Measurements from ENCODE around the gene ECEL1.

DNA sequence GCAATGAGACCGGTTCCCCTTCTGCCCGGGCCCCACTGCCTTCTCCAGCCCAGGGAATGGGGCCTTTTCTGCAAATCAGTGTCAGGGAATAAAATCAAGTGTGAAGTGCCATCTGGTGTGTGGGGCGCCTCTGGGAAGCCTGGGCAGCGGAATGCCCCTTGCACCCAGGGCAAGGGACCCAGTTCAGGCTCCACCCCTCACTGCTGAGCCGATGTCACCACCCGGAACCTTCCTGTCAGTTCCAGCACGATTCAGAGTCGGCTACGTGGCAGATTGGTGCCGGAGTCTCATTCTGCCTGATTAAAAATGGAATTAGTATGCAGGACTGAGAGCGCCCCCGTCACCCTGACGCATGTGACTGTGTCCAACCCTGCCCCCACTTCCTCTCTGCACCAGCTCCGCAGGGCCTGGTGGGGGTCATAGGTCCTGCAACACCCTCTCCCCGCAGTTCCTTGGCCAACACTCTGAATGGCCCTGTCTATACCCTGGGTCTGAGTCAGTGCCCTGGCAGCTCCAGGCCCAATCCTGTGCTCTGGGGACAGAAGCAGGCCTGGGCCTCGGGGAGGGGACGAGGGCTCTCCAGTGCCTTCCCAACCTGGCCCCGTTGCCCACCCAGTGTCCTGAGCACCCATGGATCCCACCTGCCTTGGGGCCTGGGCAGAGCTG, 39.9 kb downstream of the ECEL1 start:
- TF ChIP-seq, protein P1, sequence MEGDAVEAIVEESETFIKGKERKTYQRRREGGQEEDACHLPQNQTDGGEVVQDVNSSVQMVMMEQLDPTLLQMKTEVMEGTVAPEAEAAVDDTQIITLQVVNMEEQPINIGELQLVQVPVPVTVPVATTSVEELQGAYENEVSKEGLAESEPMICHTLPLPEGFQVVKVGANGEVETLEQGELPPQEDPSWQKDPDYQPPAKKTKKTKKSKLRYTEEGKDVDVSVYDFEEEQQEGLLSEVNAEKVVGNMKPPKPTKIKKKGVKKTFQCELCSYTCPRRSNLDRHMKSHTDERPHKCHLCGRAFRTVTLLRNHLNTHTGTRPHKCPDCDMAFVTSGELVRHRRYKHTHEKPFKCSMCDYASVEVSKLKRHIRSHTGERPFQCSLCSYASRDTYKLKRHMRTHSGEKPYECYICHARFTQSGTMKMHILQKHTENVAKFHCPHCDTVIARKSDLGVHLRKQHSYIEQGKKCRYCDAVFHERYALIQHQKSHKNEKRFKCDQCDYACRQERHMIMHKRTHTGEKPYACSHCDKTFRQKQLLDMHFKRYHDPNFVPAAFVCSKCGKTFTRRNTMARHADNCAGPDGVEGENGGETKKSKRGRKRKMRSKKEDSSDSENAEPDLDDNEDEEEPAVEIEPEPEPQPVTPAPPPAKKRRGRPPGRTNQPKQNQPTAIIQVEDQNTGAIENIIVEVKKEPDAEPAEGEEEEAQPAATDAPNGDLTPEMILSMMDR (IDR thresholded peaks at IDR 0.05) = no peak
- TF ChIP-seq POLR2A (IDR thresholded peaks at IDR 0.05) = peak; percentile 62 to 78

Data from Peyer's patch (tissue), 4 donors.